Erythroblast (primary cell): ENCODE measurements around the gene SEC31B.

Source experiments
- GATA1 ChIP-seq: IDR thresholded peaks from 2 replicates; pipeline ENCODE4 v1.6.1; 2011; ENCODE audit warnings: low read depth, mild to moderate bottlenecking, control low read depth, low read length, moderate library complexity
- POLR2A ChIP-seq: IDR thresholded peaks from 2 replicates; pipeline ENCODE4 v1.6.1; 2011; ENCODE audit warnings: mild to moderate bottlenecking, low read length

- TF ChIP-seq POLR2A = no peak
- TF ChIP-seq GATA1 = no peak
These were observed 8.6 kb upstream of the SEC31B start for GRCh38 chr10:100528123-100528886.
